ENCODE measurements around the gene ENPP4. TPM values are rescaled to one million over a fixed set of nuclear protein-coding genes. Genes with fewer than 3 reads are reported as not detected.

ENPP4 gene
- total and polyA plus RNA-seq, 9 of the 15 experiments (the other 6 are each of a cell fraction or from before 2014, with no cell fraction given), result 0.07 TPM; not detected in 8

DNA sequence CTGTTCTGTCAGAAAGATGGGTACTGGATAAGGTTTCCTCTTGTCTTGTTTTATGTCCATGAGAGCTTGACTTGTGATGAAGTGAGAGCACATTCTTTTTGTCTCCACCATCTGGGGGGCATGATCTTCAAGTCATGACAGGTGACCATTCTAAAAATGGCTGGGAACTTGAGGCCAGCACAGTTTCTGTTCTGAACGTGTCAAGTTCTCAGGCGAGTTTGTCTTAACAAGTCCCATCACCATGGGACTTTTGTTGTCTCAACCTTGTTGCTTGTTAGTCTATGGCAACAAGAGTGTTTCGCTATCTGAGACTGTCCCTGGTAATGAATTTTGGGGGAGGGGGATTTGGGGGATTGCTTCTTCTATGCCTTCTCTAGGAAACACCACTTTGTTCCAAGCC lies 25.6 kb upstream of the ENPP4 start:
- Histone ChIP-seq H4K20me1 (replicated peaks; ENCODE audit: control insufficient read depth, insufficient read depth, low read length) (no peaks in the 10 kb centered on the region), H2AFZ (ENCODE audit: low read depth, low read length) (no peak overlapping the region), H3K36me3 (ENCODE audit: control insufficient read depth, insufficient read depth, low read length) (no peaks in the 10 kb centered on the region), H3K4me1 (replicated peaks in 1 of 2; ENCODE audit: control insufficient read depth in 2 of 2, insufficient read depth in 2 of 2, low read length in 2 of 2) (no peaks in the 10 kb centered on the region), H3K4me3 (no peak overlapping the region), H3K4me2 (ENCODE audit: insufficient read depth, low read length) (no peak overlapping the region), H3K9ac (ENCODE audit: insufficient read depth in 1 of 2, low read depth in 2 of 2, low read length in 2 of 2) (no peak overlapping the region), H3K9me3 (replicated peaks; ENCODE audit: control insufficient read depth, insufficient read depth, low read depth, low read length) (no peaks in the 10 kb centered on the region), H3K79me2 (ENCODE audit: control insufficient read depth, insufficient read depth, low read length) (no peaks in the 10 kb centered on the region), H3K27ac (ENCODE audit: extremely low read depth, low read depth, low read length) (no peak overlapping the region), H3K9me1 (ENCODE audit: control insufficient read depth, insufficient read depth, low read length) (no peaks in the 10 kb centered on the region), H3K27me3 (ENCODE audit: control insufficient read depth in 2 of 2, insufficient read depth in 2 of 2, low read length in 2 of 2) (no peaks in the 10 kb centered on the region)
- BruUV-seq (replicated peaks), result no TSS peak
- in situ Hi-C loops (cut with MboI), result no loop called here
- DNase-seq (ENCODE audit: extremely low read depth in 1 of 4, low spot score in 3 of 4), result no peak
- POLR2A ChIA-PET, result no interaction called here
- intact Hi-C loops (cut with micrococcal nuclease), result no loop called here
- ATAC-seq, result no peak
- CTCF ChIA-PET (ENCODE audit: low intra/inter-chr PET ratio), result no interaction called here
- WGBS (ENCODE audit: insufficient coverage, low coverage, missing lambda C conversion rate), result 0% methylated on average over 3 of the region's 3 CpGs
- TF ChIP-seq CTBP1 (IDR thresholded peaks at IDR 0.05; ENCODE audit: borderline replicate concordance) (no peak), ZNF584 (CRISPR knock-in tag; IDR thresholded peaks at IDR 0.05; ENCODE audit: low read depth) (no peak), CC2D1A (IDR thresholded peaks at IDR 0.05) (no peak), ZNF24 (IDR thresholded peaks at IDR 0.05) (no peak), NFE2 (IDR thresholded peaks at IDR 0.05; ENCODE audit: low read depth) (no peak), ZNF561 (CRISPR knock-in tag; conservative IDR thresholded peaks at IDR 0.05) (no peak)
- TF ChIP-seq, protein P1, sequence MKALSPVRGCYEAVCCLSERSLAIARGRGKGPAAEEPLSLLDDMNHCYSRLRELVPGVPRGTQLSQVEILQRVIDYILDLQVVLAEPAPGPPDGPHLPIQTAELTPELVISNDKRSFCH (CRISPR knock-in tag; IDR thresholded peaks at IDR 0.05), result no peak
- TF ChIP-seq, protein P1 (tag; IDR thresholded peaks at IDR 0.05), result no peak
- FAIRE-seq, result no peak

- intact Hi-C loops (cut with micrococcal nuclease) (no loop called here), in situ Hi-C loops (cut with MboI) (no loop called here)
- WGBS (ENCODE audit: insufficient coverage, low coverage, missing lambda C conversion rate), result 0% methylated on average over 1 of the region's 1 CpG
- H4K20me1 ChIP-seq (replicated peaks; ENCODE audit: control insufficient read depth, insufficient read depth, low read length), result no peaks in the 10 kb centered on the region
- H3K4me1 ChIP-seq (replicated peaks in 1 of 2; ENCODE audit: control insufficient read depth in 2 of 2, insufficient read depth in 2 of 2, low read length in 2 of 2), result no peaks in the 10 kb centered on the region
- no peak overlapping the region for H3K27ac ChIP-seq (ENCODE audit: extremely low read depth, low read depth, low read length)
- H3K36me3 ChIP-seq (ENCODE audit: control insufficient read depth, insufficient read depth, low read length), result no peaks in the 10 kb centered on the region
- H3K79me2 ChIP-seq (ENCODE audit: control insufficient read depth, insufficient read depth, low read length), result no peaks in the 10 kb centered on the region
- no peak overlapping the region for H3K4me3 ChIP-seq
- FAIRE-seq (no peak), ATAC-seq (no peak), DNase-seq (ENCODE audit: extremely low read depth in 1 of 4, low spot score in 3 of 4) (no peak)
- no peaks in the 10 kb centered on the region for H3K9me1 ChIP-seq (ENCODE audit: control insufficient read depth, insufficient read depth, low read length)
- H3K9ac ChIP-seq (ENCODE audit: insufficient read depth in 1 of 2, low read depth in 2 of 2, low read length in 2 of 2), result no peak overlapping the region
- ChIA-PET POLR2A (no interaction called here), CTCF (ENCODE audit: low intra/inter-chr PET ratio) (no interaction called here)
- no peak overlapping the region for H2AFZ ChIP-seq (ENCODE audit: low read depth, low read length)
- no peaks in the 10 kb centered on the region for H3K9me3 ChIP-seq (replicated peaks; ENCODE audit: control insufficient read depth, insufficient read depth, low read depth, low read length)
- no peaks in the 10 kb centered on the region for H3K27me3 ChIP-seq (ENCODE audit: control insufficient read depth in 2 of 2, insufficient read depth in 2 of 2, low read length in 2 of 2)
- H3K4me2 ChIP-seq (ENCODE audit: insufficient read depth, low read length), result no peak overlapping the region
- BruUV-seq (replicated peaks), result no TSS peak
- TF ChIP-seq, protein P2, sequence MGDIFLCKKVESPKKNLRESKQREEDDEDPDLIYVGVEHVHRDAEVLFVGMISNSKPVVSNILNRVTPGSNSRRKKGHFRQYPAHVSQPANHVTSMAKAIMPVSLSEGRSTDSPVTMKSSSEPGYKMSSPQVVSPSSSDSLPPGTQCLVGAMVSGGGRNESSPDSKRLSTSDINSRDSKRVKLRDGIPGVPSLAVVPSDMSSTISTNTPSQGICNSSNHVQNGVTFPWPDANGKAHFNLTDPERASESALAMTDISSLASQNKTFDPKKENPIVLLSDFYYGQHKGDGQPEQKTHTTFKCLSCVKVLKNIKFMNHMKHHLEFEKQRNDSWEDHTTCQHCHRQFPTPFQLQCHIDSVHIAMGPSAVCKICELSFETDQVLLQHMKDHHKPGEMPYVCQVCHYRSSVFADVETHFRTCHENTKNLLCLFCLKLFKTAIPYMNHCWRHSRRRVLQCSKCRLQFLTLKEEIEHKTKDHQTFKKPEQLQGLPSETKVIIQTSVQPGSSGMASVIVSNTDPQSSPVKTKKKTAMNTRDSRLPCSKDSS (IDR thresholded peaks at IDR 0.05; ENCODE audit: low read depth, partially characterized antibody), result no peak
- TF ChIP-seq, protein P3, sequence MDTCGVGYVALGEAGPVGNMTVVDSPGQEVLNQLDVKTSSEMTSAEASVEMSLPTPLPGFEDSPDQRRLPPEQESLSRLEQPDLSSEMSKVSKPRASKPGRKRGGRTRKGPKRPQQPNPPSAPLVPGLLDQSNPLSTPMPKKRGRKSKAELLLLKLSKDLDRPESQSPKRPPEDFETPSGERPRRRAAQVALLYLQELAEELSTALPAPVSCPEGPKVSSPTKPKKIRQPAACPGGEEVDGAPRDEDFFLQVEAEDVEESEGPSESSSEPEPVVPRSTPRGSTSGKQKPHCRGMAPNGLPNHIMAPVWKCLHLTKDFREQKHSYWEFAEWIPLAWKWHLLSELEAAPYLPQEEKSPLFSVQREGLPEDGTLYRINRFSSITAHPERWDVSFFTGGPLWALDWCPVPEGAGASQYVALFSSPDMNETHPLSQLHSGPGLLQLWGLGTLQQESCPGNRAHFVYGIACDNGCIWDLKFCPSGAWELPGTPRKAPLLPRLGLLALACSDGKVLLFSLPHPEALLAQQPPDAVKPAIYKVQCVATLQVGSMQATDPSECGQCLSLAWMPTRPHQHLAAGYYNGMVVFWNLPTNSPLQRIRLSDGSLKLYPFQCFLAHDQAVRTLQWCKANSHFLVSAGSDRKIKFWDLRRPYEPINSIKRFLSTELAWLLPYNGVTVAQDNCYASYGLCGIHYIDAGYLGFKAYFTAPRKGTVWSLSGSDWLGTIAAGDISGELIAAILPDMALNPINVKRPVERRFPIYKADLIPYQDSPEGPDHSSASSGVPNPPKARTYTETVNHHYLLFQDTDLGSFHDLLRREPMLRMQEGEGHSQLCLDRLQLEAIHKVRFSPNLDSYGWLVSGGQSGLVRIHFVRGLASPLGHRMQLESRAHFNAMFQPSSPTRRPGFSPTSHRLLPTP (IDR thresholded peaks at IDR 0.05; ENCODE audit: borderline replicate concordance, extremely low read depth, insufficient read length), result no peak
- no peak for TF ChIP-seq MEF2D (tag; conservative IDR thresholded peaks at IDR 0.05; ENCODE audit: low read depth)
These were observed 24.2 kb upstream of the ENPP4 start for GRCh38 chr6:46105568-46105967.

Measured in K562 (cell line).